Coronary artery (tissue), 2 donors: ENCODE data around the gene SYT11.

Experiments used
- DNase-seq: peaks from one replicate; pipeline ENCODE4 v3.0.0-alpha.2; 2017; ENCODE audit warnings: low spot score
- H3K27ac ChIP-seq, 2 donors: fragments of 200-600 bp; sonication (generic); one replicate each; pipeline ENCODE4 v1.5.1; 2016 to 2019
- H3K4me3 ChIP-seq: fragments of 200-600 bp; sonication (generic); 2 replicates; pipeline ENCODE4 v1.5.1; 2016; ENCODE audit warnings: mild to moderate bottlenecking, moderate library complexity
- CTCF ChIP-seq: fragments of 200-600 bp; sonication (generic); IDR thresholded peaks from one replicate; pipeline ENCODE4 v1.5.1; 2019; ENCODE audit warnings: antibody characterized with exemption

The SYT11 gene

GRCh38 chr1:155897746-155898145 is 38.4 kb downstream of the SYT11 start:
- Histone ChIP-seq H3K27ac (no peak overlapping the region), H3K4me3 (no peak overlapping the region)
- TF ChIP-seq CTCF = no peak
- no peak for DNase-seq

- no peak overlapping the region for H3K4me3 ChIP-seq
- H3K27ac ChIP-seq = no peak overlapping the region
- no peak for TF ChIP-seq CTCF
- DNase-seq = no peak
Measured at GRCh38 chr1:155898888-155899287, 39.5 kb downstream of the SYT11 start.

GRCh38 chr1:155899683-155900082 is 40.3 kb downstream of the SYT11 start:
- no peak for TF ChIP-seq CTCF
- no peak for DNase-seq
- Histone ChIP-seq H3K27ac (no peak overlapping the region), H3K4me3 (no peak overlapping the region)

- H3K4me3 ChIP-seq = no peak overlapping the region
- no peak for TF ChIP-seq CTCF
- H3K27ac ChIP-seq = no peak overlapping the region
- DNase-seq = no peak
Measured at GRCh38 chr1:155900161-155900560, 40.8 kb downstream of the SYT11 start.

- Histone ChIP-seq H3K27ac (no peak overlapping the region), H3K4me3 (no peak overlapping the region)
- no peak for DNase-seq
- TF ChIP-seq CTCF = no peak
Measured at GRCh38 chr1:155904261-155904660, 44.9 kb downstream of the SYT11 start.

GRCh38 chr1:155909894-155910293 is 50.5 kb downstream of the SYT11 start:
- Histone ChIP-seq H3K27ac (peak overlapping the region; percentile 89 to 98), H3K4me3 (peak overlapping the region; percentile 90)
- DNase-seq = no peak
- no peak for TF ChIP-seq CTCF

GRCh38 chr1:155910621-155911121 is 51.3 kb downstream of the SYT11 start:
- Histone ChIP-seq H3K27ac (peak overlapping the region; percentile 89 to 98), H3K4me3 (peak overlapping the region; percentile 90)
- no peak for TF ChIP-seq CTCF
- DNase-seq = no peak
